HUDEP-2 (cell line): ENCODE results near the gene COL5A2.
A peak's percentile ranks its signal among the peaks of the same experiment; 100 is the strongest.

ENCODE experiments used
- DNase-seq, 76 experiments: peaks; one replicate each; lab custom pipeline; 2025; ENCODE audit not compliant: unreplicated experiment in 76 of 76; lab: John Stamatoyannopoulos, UW

The COL5A2 gene

GRCh38 chr2:189179570-189179950 is at the start of gene COL5A2:
Gene COL5A2 (minus strand): TSS chr2:189179761. CDS start chr2:189179604, 157 bp downstream.
- DNase-seq, result no peak

- DNase-seq, result no peak
Measured at GRCh38 chr2:189226017-189226416, 46.5 kb upstream of the COL5A2 start.

GRCh38 chr2:189225032-189225431 is 45.5 kb upstream of the COL5A2 start:
- DNase-seq, result no peak

GRCh38 chr2:189222468-189223105 is 43.0 kb upstream of the COL5A2 start:
- DNase-seq, result peak in 1 of 76 experiments; percentile 2

GRCh38 chr2:189221811-189222467 is 42.4 kb upstream of the COL5A2 start:
- no peak for DNase-seq

GRCh38 chr2:189218236-189218635 is 38.7 kb upstream of the COL5A2 start:
- no peak for DNase-seq

- no peak for DNase-seq
Measured at GRCh38 chr2:189217541-189217940, 38.0 kb upstream of the COL5A2 start.

GRCh38 chr2:189217051-189217450 is 37.5 kb upstream of the COL5A2 start:
- DNase-seq, result no peak

- no peak for DNase-seq
Measured at GRCh38 chr2:189214484-189214883, 34.9 kb upstream of the COL5A2 start.

- no peak for DNase-seq
Measured at GRCh38 chr2:189213250-189213649, 33.7 kb upstream of the COL5A2 start.

- DNase-seq, result no peak
Measured at GRCh38 chr2:189210250-189211087, 30.9 kb upstream of the COL5A2 start.

- DNase-seq, result no peak
Measured at GRCh38 chr2:189208254-189208653, 28.7 kb upstream of the COL5A2 start.

- DNase-seq, result no peak
Measured at GRCh38 chr2:189204322-189204941, 24.9 kb upstream of the COL5A2 start.

GRCh38 chr2:189203177-189203799 is 23.7 kb upstream of the COL5A2 start:
- DNase-seq, result no peak

GRCh38 chr2:189199797-189200196 is 20.2 kb upstream of the COL5A2 start:
- DNase-seq, result no peak

GRCh38 chr2:189192766-189193165 is 13.2 kb upstream of the COL5A2 start:
- DNase-seq, result no peak

GRCh38 chr2:189191766-189192165 is 12.2 kb upstream of the COL5A2 start:
- DNase-seq, result no peak

GRCh38 chr2:189190685-189191084 is 11.1 kb upstream of the COL5A2 start:
- no peak for DNase-seq

- DNase-seq, result no peak
Measured at GRCh38 chr2:189188115-189188805, 8.7 kb upstream of the COL5A2 start.

- no peak for DNase-seq
Measured at GRCh38 chr2:189183170-189183569, 3.6 kb upstream of the COL5A2 start.
